ENCODE data around the gene DPYD.

DPYD gene

GRCh38 chr1:97533358-97533757, 387.5 kb downstream of the DPYD start:
- H3K4me3 ChIP-seq (ENCODE audit: low read depth, low read length), result no peak overlapping the region
- TF ChIP-seq, protein P1, sequence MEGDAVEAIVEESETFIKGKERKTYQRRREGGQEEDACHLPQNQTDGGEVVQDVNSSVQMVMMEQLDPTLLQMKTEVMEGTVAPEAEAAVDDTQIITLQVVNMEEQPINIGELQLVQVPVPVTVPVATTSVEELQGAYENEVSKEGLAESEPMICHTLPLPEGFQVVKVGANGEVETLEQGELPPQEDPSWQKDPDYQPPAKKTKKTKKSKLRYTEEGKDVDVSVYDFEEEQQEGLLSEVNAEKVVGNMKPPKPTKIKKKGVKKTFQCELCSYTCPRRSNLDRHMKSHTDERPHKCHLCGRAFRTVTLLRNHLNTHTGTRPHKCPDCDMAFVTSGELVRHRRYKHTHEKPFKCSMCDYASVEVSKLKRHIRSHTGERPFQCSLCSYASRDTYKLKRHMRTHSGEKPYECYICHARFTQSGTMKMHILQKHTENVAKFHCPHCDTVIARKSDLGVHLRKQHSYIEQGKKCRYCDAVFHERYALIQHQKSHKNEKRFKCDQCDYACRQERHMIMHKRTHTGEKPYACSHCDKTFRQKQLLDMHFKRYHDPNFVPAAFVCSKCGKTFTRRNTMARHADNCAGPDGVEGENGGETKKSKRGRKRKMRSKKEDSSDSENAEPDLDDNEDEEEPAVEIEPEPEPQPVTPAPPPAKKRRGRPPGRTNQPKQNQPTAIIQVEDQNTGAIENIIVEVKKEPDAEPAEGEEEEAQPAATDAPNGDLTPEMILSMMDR (IDR thresholded peaks at IDR 0.05; ENCODE audit: borderline replicate concordance, insufficient read depth, low read depth, low read length), result no peak

DNA sequence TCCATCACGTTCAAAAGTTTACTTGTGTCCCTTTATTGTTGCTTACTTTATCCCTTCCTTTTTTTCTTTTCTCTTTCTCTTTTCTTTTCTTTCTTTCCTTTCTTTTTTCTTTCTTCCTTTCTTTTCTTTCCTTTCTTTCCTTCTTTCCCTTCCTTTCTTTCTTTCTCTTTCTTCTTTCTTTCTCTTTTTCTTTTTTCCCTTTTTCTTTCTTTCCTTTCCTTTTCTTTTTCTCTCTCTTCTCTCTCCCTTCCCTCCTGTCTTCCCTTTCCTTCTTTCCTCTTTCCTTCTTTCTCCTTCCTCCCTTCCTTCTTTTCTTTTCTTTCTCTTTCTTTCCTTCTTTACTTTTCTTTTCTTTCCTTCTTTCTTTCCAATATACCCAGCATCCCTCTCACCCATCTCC, 391.2 kb downstream of the DPYD start:
- TF ChIP-seq, protein P1 (IDR thresholded peaks at IDR 0.05; ENCODE audit: borderline replicate concordance, insufficient read depth, low read depth, low read length), result no peak
- no peak overlapping the region for H3K4me3 ChIP-seq (ENCODE audit: low read depth, low read length)

- H3K4me3 ChIP-seq (ENCODE audit: low read depth, low read length), result no peak overlapping the region
- TF ChIP-seq, protein P1 (IDR thresholded peaks at IDR 0.05; ENCODE audit: borderline replicate concordance, insufficient read depth, low read depth, low read length), result no peak
Measured at GRCh38 chr1:97524211-97524610, 396.6 kb downstream of the DPYD start.

GRCh38 chr1:97516588-97516987, 404.2 kb downstream of the DPYD start:
- no peak overlapping the region for H3K4me3 ChIP-seq (ENCODE audit: low read depth, low read length)
- TF ChIP-seq, protein P1 (IDR thresholded peaks at IDR 0.05; ENCODE audit: borderline replicate concordance, insufficient read depth, low read depth, low read length), result no peak

DNA sequence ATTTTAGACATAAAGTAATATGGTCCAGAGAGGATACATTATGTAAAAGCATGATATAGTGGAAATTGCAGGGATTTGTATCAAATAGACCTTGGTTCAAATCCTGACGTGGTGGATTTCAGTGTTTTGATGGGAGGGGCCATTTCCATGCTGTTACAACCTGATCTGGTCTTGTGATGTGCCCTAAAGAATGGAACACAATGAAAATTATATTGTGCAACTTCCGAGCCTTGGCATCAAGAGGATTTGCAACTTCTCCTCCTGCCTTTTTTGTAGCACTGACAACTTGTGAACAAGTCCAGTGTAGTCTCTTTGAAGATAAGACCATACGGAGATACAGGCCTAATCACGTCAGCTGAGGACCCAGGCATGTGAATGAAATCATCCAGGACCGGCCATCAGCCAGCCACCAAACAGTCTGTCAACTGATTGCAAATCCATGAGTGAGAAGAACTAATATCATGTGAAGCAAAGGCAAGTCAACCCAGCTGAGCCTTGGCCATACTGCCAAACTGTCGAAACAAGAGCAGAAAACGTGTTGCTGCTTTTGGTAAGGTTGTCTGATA, 412.1 kb downstream of the DPYD start:
- H3K4me3 ChIP-seq (ENCODE audit: low read depth, low read length), result no peak overlapping the region
- TF ChIP-seq, protein P1 (IDR thresholded peaks at IDR 0.05; ENCODE audit: borderline replicate concordance, insufficient read depth, low read depth, low read length), result no peak

- H3K4me3 ChIP-seq (ENCODE audit: low read depth, low read length), result no peak overlapping the region
- TF ChIP-seq, protein P1 (IDR thresholded peaks at IDR 0.05; ENCODE audit: borderline replicate concordance, insufficient read depth, low read depth, low read length), result no peak
Measured at GRCh38 chr1:97507863-97508262, 413.0 kb downstream of the DPYD start.

DNA sequence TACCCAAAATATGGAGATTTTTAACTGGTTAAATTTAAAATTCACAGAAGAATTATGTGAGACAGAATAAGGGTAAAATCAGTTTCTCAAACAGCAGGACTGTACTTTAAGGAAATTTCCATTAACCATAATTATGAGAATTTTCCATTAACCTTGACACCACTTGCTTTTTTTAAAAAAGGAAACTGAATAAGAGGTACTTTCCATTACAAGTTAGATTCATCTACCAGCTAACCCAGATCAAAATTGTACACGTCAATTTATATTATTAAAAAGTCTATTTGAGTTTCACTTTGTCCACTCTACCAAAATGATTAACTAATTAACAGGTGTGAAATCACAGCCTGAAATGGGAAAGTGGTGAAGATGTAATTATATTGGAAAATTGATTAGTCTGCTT, 414.5 kb downstream of the DPYD start:
- no peak overlapping the region for H3K4me3 ChIP-seq (ENCODE audit: low read depth, low read length)
- TF ChIP-seq, protein P1 (IDR thresholded peaks at IDR 0.05; ENCODE audit: borderline replicate concordance, insufficient read depth, low read depth, low read length), result no peak
